ENCODE data around the gene LAMP5.

The LAMP5 gene

GRCh38 chr20:9523636-9524035, 9.2 kb downstream of the LAMP5 start:
- no peak overlapping the region for H2BK15ac ChIP-seq (replicated peaks; ENCODE audit: low read depth)
- no peak overlapping the region for H3K4ac ChIP-seq (ENCODE audit: low read depth, low read length)
- H3K18ac ChIP-seq (ENCODE audit: low read length): no peak overlapping the region
- H3K56ac ChIP-seq (ENCODE audit: low read length): no peak overlapping the region
- no peak overlapping the region for H4K5ac ChIP-seq (ENCODE audit: low read length)
- H2AK5ac ChIP-seq (ENCODE audit: low read length): no peak overlapping the region
- H3K4me2 ChIP-seq (ENCODE audit: low read length): no peak overlapping the region
- H3K9ac ChIP-seq (ENCODE audit: low read length): no peak overlapping the region
- no peaks in the 10 kb centered on the region for H3K4me1 ChIP-seq (ENCODE audit: control insufficient read depth, low read depth, low read length)
- no peaks in the 10 kb centered on the region for H3K36me3 ChIP-seq (ENCODE audit: control insufficient read depth, insufficient read depth, low read length)
- H3K23ac ChIP-seq (ENCODE audit: low read length): no peak overlapping the region
- H3K79me2 ChIP-seq (ENCODE audit: control insufficient read depth, insufficient read depth, low read length): no peaks in the 10 kb centered on the region
- peaks cover 2% of the 10 kb centered on the region for H3K27me3 ChIP-seq (ENCODE audit: insufficient read depth, low read length, poor library complexity)
- no peak overlapping the region for H3K27ac ChIP-seq (ENCODE audit: low read depth, low read length)
- DNase-seq: no peak
- H2BK120ac ChIP-seq (ENCODE audit: low read depth, low read length): no peak overlapping the region
- no peaks in the 10 kb centered on the region for H3K79me1 ChIP-seq (ENCODE audit: low read length)
- H3K4me3 ChIP-seq (ENCODE audit: low read length): no peak overlapping the region
- no CpG with 5 or more reads among the region's 3 CpGs for WGBS (ENCODE audit: extremely low coverage, insufficient coverage, low lambda C conversion rate)
- H4K8ac ChIP-seq (ENCODE audit: low read depth, low read length): no peak overlapping the region
- H2BK5ac ChIP-seq (ENCODE audit: low read length): no peak overlapping the region

GRCh38 chr20:9531581-9531980, 17.2 kb downstream of the LAMP5 start:
- H3K27ac ChIP-seq (ENCODE audit: low read depth, low read length): no peak overlapping the region
- no peak overlapping the region for H2BK15ac ChIP-seq (replicated peaks; ENCODE audit: low read depth)
- H4K8ac ChIP-seq (ENCODE audit: low read depth, low read length): no peak overlapping the region
- H3K9ac ChIP-seq (ENCODE audit: low read length): no peak overlapping the region
- H3K18ac ChIP-seq (ENCODE audit: low read length): no peak overlapping the region
- H3K79me1 ChIP-seq (ENCODE audit: low read length): no peaks in the 10 kb centered on the region
- no peaks in the 10 kb centered on the region for H3K36me3 ChIP-seq (ENCODE audit: control insufficient read depth, insufficient read depth, low read length)
- no peak overlapping the region for H2AK5ac ChIP-seq (ENCODE audit: low read length)
- no peak overlapping the region for H3K56ac ChIP-seq (ENCODE audit: low read length)
- H2BK120ac ChIP-seq (ENCODE audit: low read depth, low read length): no peak overlapping the region
- no peak overlapping the region for H3K4me2 ChIP-seq (ENCODE audit: low read length)
- no peak overlapping the region for H2BK5ac ChIP-seq (ENCODE audit: low read length)
- no peak overlapping the region for H4K5ac ChIP-seq (ENCODE audit: low read length)
- no peaks in the 10 kb centered on the region for H3K27me3 ChIP-seq (ENCODE audit: insufficient read depth, low read length, poor library complexity)
- WGBS (ENCODE audit: extremely low coverage, insufficient coverage, low lambda C conversion rate): no CpG with 5 or more reads among the region's 2 CpGs
- no peak overlapping the region for H3K4ac ChIP-seq (ENCODE audit: low read depth, low read length)
- H3K23ac ChIP-seq (ENCODE audit: low read length): no peak overlapping the region
- DNase-seq: no peak
- no peaks in the 10 kb centered on the region for H3K4me1 ChIP-seq (ENCODE audit: control insufficient read depth, low read depth, low read length)
- no peak overlapping the region for H3K4me3 ChIP-seq (ENCODE audit: low read length)
- no peaks in the 10 kb centered on the region for H3K79me2 ChIP-seq (ENCODE audit: control insufficient read depth, insufficient read depth, low read length)

- Histone ChIP-seq H2AK5ac (ENCODE audit: low read length) (no peak overlapping the region), H2BK15ac (replicated peaks; ENCODE audit: low read depth) (no peak overlapping the region), H3K9ac (ENCODE audit: low read length) (no peak overlapping the region), H3K56ac (ENCODE audit: low read length) (no peak overlapping the region), H3K4me2 (ENCODE audit: low read length) (no peak overlapping the region), H3K4ac (ENCODE audit: low read depth, low read length) (no peak overlapping the region), H3K27ac (ENCODE audit: low read depth, low read length) (no peak overlapping the region), H3K23ac (ENCODE audit: low read length) (no peak overlapping the region), H3K79me1 (ENCODE audit: low read length) (no peaks in the 10 kb centered on the region), H3K18ac (ENCODE audit: low read length) (no peak overlapping the region), H2BK120ac (ENCODE audit: low read depth, low read length) (no peak overlapping the region), H3K27me3 (ENCODE audit: insufficient read depth, low read length, poor library complexity) (no peaks in the 10 kb centered on the region), H4K5ac (ENCODE audit: low read length) (no peak overlapping the region), H2BK5ac (ENCODE audit: low read length) (no peak overlapping the region), H3K36me3 (ENCODE audit: control insufficient read depth, insufficient read depth, low read length) (no peaks in the 10 kb centered on the region), H4K8ac (ENCODE audit: low read depth, low read length) (no peak overlapping the region), H3K79me2 (ENCODE audit: control insufficient read depth, insufficient read depth, low read length) (no peaks in the 10 kb centered on the region), H3K4me3 (ENCODE audit: low read length) (no peak overlapping the region), H3K4me1 (ENCODE audit: control insufficient read depth, low read depth, low read length) (no peaks in the 10 kb centered on the region)
- WGBS (ENCODE audit: extremely low coverage, insufficient coverage, low lambda C conversion rate): no CpG with 5 or more reads among the region's 4 CpGs
- DNase-seq: peak; percentile 25
Observed at GRCh38 chr20:9532069-9532838, 17.9 kb downstream of the LAMP5 start.

DNA sequence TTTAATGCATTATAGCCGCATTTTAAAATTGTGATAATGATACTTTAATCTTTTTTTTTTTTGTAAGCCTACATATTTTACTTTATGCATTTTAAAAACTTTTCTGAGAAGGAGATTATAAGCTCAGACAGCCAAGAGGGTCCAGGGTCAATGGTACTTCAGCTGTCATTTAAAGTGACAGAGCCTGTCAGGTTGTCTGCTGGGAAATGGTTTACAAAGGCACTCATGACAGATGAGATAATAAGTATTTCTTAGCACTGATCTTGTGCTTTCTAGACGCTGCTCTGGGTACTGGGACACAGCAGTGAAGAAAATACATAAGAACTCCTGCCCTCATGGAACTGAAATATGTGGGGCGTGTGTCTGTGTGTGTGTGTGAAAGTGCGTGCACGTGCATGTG, 19.6 kb downstream of the LAMP5 start:
- H4K5ac ChIP-seq (ENCODE audit: low read length): no peak overlapping the region
- no peak overlapping the region for H2BK5ac ChIP-seq (ENCODE audit: low read length)
- H3K79me1 ChIP-seq (ENCODE audit: low read length): no peaks in the 10 kb centered on the region
- H3K23ac ChIP-seq (ENCODE audit: low read length): no peak overlapping the region
- no peaks in the 10 kb centered on the region for H3K27me3 ChIP-seq (ENCODE audit: insufficient read depth, low read length, poor library complexity)
- no peak overlapping the region for H3K9ac ChIP-seq (ENCODE audit: low read length)
- H3K4me1 ChIP-seq (ENCODE audit: control insufficient read depth, low read depth, low read length): no peaks in the 10 kb centered on the region
- H3K27ac ChIP-seq (ENCODE audit: low read depth, low read length): no peak overlapping the region
- no peak for DNase-seq
- H2AK5ac ChIP-seq (ENCODE audit: low read length): no peak overlapping the region
- H3K36me3 ChIP-seq (ENCODE audit: control insufficient read depth, insufficient read depth, low read length): no peaks in the 10 kb centered on the region
- H3K56ac ChIP-seq (ENCODE audit: low read length): no peak overlapping the region
- no peak overlapping the region for H3K4me3 ChIP-seq (ENCODE audit: low read length)
- H4K8ac ChIP-seq (ENCODE audit: low read depth, low read length): no peak overlapping the region
- no CpG with 5 or more reads among the region's 5 CpGs for WGBS (ENCODE audit: extremely low coverage, insufficient coverage, low lambda C conversion rate)
- no peak overlapping the region for H2BK15ac ChIP-seq (replicated peaks; ENCODE audit: low read depth)
- no peaks in the 10 kb centered on the region for H3K79me2 ChIP-seq (ENCODE audit: control insufficient read depth, insufficient read depth, low read length)
- H3K4me2 ChIP-seq (ENCODE audit: low read length): no peak overlapping the region
- no peak overlapping the region for H3K4ac ChIP-seq (ENCODE audit: low read depth, low read length)
- no peak overlapping the region for H2BK120ac ChIP-seq (ENCODE audit: low read depth, low read length)
- no peak overlapping the region for H3K18ac ChIP-seq (ENCODE audit: low read length)

- Histone ChIP-seq H4K5ac (ENCODE audit: low read length) (no peak overlapping the region), H3K23ac (ENCODE audit: low read length) (no peak overlapping the region), H3K4me3 (ENCODE audit: low read length) (no peak overlapping the region), H3K18ac (ENCODE audit: low read length) (no peak overlapping the region), H2BK15ac (replicated peaks; ENCODE audit: low read depth) (no peak overlapping the region), H3K4me2 (ENCODE audit: low read length) (no peak overlapping the region), H3K56ac (ENCODE audit: low read length) (no peak overlapping the region), H2BK120ac (ENCODE audit: low read depth, low read length) (no peak overlapping the region), H3K9ac (ENCODE audit: low read length) (no peak overlapping the region), H3K27ac (ENCODE audit: low read depth, low read length) (no peak overlapping the region), H4K8ac (ENCODE audit: low read depth, low read length) (no peak overlapping the region), H3K27me3 (ENCODE audit: insufficient read depth, low read length, poor library complexity) (no peaks in the 10 kb centered on the region), H3K79me1 (ENCODE audit: low read length) (no peaks in the 10 kb centered on the region), H3K79me2 (ENCODE audit: control insufficient read depth, insufficient read depth, low read length) (no peaks in the 10 kb centered on the region), H3K36me3 (ENCODE audit: control insufficient read depth, insufficient read depth, low read length) (no peaks in the 10 kb centered on the region), H3K4ac (ENCODE audit: low read depth, low read length) (no peak overlapping the region), H3K4me1 (ENCODE audit: control insufficient read depth, low read depth, low read length) (no peaks in the 10 kb centered on the region), H2AK5ac (ENCODE audit: low read length) (no peak overlapping the region), H2BK5ac (ENCODE audit: low read length) (no peak overlapping the region)
- WGBS (ENCODE audit: extremely low coverage, insufficient coverage, low lambda C conversion rate): no CpG with 5 or more reads among the region's 2 CpGs
- DNase-seq: no peak
Observed at GRCh38 chr20:9535449-9535848, 21.1 kb downstream of the LAMP5 start.

DNA sequence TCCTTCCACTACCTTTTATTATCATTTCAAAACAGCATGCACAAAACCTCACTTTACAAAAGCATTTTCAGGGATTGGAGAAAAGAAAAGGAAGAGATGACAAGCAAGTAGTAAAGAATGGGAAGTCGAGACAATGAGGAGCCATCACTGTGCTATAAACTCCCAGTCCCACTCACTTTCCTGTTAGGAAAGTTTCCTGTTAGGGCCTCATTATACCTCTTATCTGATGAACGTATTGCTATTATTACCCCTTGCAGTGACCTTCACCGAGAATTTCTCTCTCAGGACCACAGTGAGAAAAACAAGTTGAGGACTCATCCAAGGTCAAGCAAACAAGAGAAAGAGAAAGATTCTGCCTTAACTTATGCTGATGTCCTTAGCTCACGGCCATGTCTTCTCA, 28.8 kb downstream of the LAMP5 start:
- no peak overlapping the region for H4K5ac ChIP-seq (ENCODE audit: low read length)
- no peak overlapping the region for H3K9ac ChIP-seq (ENCODE audit: low read length)
- no peak overlapping the region for H3K4ac ChIP-seq (ENCODE audit: low read depth, low read length)
- H2BK5ac ChIP-seq (ENCODE audit: low read length): no peak overlapping the region
- no peaks in the 10 kb centered on the region for H3K36me3 ChIP-seq (ENCODE audit: control insufficient read depth, insufficient read depth, low read length)
- H3K79me2 ChIP-seq (ENCODE audit: control insufficient read depth, insufficient read depth, low read length): no peaks in the 10 kb centered on the region
- no peaks in the 10 kb centered on the region for H3K4me1 ChIP-seq (ENCODE audit: control insufficient read depth, low read depth, low read length)
- H2BK120ac ChIP-seq (ENCODE audit: low read depth, low read length): no peak overlapping the region
- no peak overlapping the region for H2AK5ac ChIP-seq (ENCODE audit: low read length)
- H4K8ac ChIP-seq (ENCODE audit: low read depth, low read length): no peak overlapping the region
- H3K23ac ChIP-seq (ENCODE audit: low read length): no peak overlapping the region
- H3K79me1 ChIP-seq (ENCODE audit: low read length): no peaks in the 10 kb centered on the region
- DNase-seq: no peak
- no peaks in the 10 kb centered on the region for H3K27me3 ChIP-seq (ENCODE audit: insufficient read depth, low read length, poor library complexity)
- no peak overlapping the region for H3K4me3 ChIP-seq (ENCODE audit: low read length)
- H3K27ac ChIP-seq (ENCODE audit: low read depth, low read length): no peak overlapping the region
- no peak overlapping the region for H2BK15ac ChIP-seq (replicated peaks; ENCODE audit: low read depth)
- H3K4me2 ChIP-seq (ENCODE audit: low read length): no peak overlapping the region
- no peak overlapping the region for H3K18ac ChIP-seq (ENCODE audit: low read length)
- WGBS (ENCODE audit: extremely low coverage, insufficient coverage, low lambda C conversion rate): no CpG with 5 or more reads among the region's 4 CpGs
- H3K56ac ChIP-seq (ENCODE audit: low read length): no peak overlapping the region

Measured in mesendoderm (in vitro differentiated cells).